Chondrocyte (in vitro differentiated cells): ENCODE data around the gene POLD2. TPM values are rescaled to one million over a fixed set of nuclear protein-coding genes. Genes with fewer than 3 reads are reported as not detected.
A peak's percentile ranks its signal among the peaks of the same experiment; 100 is the strongest.

ENCODE experiments used
- DNase-seq: peaks from one replicate; pipeline ENCODE4 v3.0.0; 2021; ENCODE audit warnings: mixed read lengths, low spot score
- H3K27ac Mint-ChIP-seq: one replicate; pipeline ENCODE4 v1.8.0; 2021; ENCODE audit warnings: mild to moderate bottlenecking, moderate library complexity, mixed read lengths; ENCODE audit not compliant: unreplicated experiment
- H3K27me3 Mint-ChIP-seq: 2 replicates; pipeline ENCODE4 v1.8.0; 2021; ENCODE audit warnings: low read depth, mixed read lengths
- H3K36me3 Mint-ChIP-seq: 2 replicates; pipeline ENCODE4 v1.8.0; 2021; ENCODE audit warnings: low read depth, mixed read lengths
- H3K4me1 Mint-ChIP-seq: 2 replicates; pipeline ENCODE4 v1.8.0; 2021; ENCODE audit warnings: low read depth, mild to moderate bottlenecking, mixed read lengths
- H3K4me3 Mint-ChIP-seq: one replicate; pipeline ENCODE4 v1.8.0; 2021; ENCODE audit warnings: mild to moderate bottlenecking, moderate library complexity, mixed read lengths; ENCODE audit not compliant: unreplicated experiment
- H3K9me3 Mint-ChIP-seq: 2 replicates; pipeline ENCODE4 v1.8.0; 2021; ENCODE audit warnings: low read depth, mixed read lengths
- CTCF ChIP-seq: fragments of 200-600 bp; sonication (generic); IDR thresholded peaks from 2 replicates; pipeline ENCODE4 v1.5.0; 2021; ENCODE audit warnings: antibody characterized with exemption, mild to moderate bottlenecking, moderate library complexity
- total RNA-seq: library from RNA; stranded (reverse); gene quantifications from 3 replicates; pipeline ENCODE4 v1.2.1, GENCODE V29; 2021

POLD2 gene
- total RNA-seq, 1 donor from 2014 or later, result 49.2 TPM

DNA sequence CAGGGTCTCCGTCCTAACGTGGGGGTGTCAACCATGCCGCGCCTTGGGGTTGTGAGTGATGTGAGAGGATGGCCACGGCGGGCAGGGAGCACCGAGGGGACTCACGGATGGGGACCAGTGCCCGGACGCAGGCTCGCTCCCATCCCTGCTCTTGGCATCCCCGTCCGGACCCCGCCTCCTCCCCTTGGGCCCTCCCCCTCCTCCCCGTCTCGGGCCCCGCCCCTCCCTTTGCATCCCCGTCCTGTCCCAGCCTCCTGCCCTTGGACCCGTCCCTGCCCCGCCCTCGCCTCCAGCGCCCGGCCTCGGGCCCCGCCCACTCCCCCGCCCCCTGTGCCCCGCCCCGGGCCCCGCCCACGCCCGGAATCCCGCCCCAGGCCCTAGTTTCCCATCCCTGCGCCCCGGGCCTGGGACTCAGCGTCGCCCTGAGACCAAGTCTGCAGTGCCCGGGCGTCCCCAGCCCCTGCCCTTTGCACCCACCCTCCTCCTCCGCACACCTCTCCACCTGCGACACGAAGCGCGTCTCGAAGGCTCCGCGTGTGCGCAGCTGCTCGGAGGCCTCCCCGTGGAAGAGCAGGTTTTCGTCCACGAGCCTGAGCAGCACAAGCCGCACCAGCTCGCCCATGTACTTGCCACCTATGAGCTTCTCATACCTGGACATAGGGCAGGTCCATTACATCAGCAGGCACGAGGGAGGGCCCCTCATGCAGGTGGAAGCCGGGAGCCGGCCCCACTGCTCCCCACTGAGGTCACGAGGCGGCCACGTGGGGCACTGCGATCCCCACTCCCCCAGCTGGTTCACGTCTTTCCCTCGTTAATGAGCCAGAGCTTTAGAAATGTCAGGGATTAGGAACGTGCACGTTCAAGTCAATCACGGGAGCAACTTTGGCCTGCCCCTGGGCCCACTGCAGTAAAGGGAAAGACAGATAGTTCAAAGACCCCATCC, 22.9 kb upstream of the POLD2 start:
- H3K9me3 Mint-ChIP-seq, result no peaks in the 10 kb centered on the region
- no peak overlapping the region for H3K27ac Mint-ChIP-seq
- no peaks in the 10 kb centered on the region for H3K27me3 Mint-ChIP-seq
- H3K4me1 Mint-ChIP-seq, result no peaks in the 10 kb centered on the region
- no peak for TF ChIP-seq CTCF
- peak overlapping the region; percentile 62 for H3K4me3 Mint-ChIP-seq
- DNase-seq, result no peak
- H3K36me3 Mint-ChIP-seq, result no peaks in the 10 kb centered on the region

DNA sequence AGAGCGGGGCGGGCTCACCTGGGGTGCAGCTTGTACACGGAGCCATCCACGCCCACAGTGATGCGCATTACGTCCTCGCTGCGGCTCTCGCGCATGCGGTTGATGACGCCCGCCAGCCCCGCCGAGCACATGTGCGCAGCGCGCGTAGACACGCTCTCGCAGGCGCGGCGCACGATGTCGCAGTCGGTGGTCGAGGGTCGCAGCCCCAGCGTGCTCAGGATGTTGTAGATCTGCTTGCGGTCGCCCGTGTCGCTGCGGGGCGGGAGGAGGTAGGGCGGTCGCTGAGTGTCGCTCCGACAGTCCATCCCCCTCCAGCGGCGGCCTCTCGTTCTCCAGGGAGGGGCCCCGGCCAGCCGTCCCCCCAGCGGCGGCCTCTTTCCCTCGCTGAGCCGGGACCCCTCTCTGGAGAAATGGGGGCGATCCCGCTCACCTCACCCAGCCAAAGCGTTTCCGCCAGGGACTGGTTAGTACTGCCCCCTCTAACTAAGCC, 22.2 kb upstream of the POLD2 start:
- Mint-ChIP-seq H3K27me3 (no peaks in the 10 kb centered on the region), H3K4me1 (no peaks in the 10 kb centered on the region), H3K36me3 (no peaks in the 10 kb centered on the region), H3K4me3 (peak overlapping the region; percentile 62), H3K27ac (no peak overlapping the region), H3K9me3 (no peaks in the 10 kb centered on the region)
- no peak for DNase-seq
- peak; percentile 24 for TF ChIP-seq CTCF

DNA sequence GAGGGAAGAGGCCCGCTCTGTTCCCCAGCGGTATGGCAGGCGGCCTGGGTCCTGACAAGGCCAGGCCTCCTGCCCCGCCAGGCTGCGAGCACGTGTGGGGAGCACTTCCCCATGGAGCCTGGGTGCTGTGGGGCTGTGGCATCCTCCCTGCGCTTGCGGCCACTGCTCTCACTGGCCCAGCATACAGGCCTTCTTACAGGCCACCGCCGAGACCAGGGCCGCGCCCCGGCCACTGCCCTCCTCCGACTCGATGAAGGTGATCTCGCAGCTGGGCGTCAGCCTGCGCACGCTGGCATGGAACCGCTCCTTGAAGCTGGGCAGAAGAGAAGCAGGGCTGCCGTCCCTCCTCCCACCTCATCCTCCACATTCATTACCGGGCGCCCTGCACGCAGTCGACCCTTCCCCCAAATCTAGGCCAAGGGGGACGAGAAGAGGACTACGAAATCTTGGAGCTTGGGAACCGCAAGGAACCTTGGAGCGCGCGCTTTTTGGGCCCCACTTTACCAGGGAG, 21.7 kb upstream of the POLD2 start:
- peak overlapping the region; percentile 62 for H3K4me3 Mint-ChIP-seq
- H3K27ac Mint-ChIP-seq, result no peak overlapping the region
- H3K9me3 Mint-ChIP-seq, result no peaks in the 10 kb centered on the region
- H3K27me3 Mint-ChIP-seq, result no peaks in the 10 kb centered on the region
- H3K4me1 Mint-ChIP-seq, result no peaks in the 10 kb centered on the region
- no peaks in the 10 kb centered on the region for H3K36me3 Mint-ChIP-seq
- no peak for TF ChIP-seq CTCF
- no peak for DNase-seq

DNA sequence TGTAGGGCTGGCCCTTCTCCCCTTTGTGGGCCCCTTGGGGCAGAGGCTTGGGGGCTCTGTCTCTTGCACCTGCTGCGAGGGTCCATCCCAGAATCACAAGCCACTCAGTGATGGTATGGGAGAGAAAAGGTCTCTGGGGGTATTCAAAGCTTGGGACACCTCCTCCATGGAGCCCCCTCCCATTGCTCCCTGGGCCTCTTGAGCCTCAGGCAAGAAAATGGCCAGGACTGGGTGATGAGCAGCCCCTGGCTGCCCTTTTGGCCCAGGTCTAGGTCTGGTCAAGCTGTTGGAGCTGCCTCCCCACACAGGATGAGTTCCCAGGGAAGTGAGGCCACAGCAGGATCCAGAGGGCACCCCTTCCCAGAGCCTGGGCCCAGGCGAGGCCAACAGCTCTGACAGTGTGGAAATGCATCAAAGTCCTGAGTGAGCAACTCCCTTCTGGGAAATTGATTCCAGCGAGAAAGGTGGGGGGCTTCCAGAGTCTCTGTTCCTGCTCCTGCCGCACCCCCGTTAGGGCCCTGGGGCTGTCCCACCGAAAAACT, 21.1 kb upstream of the POLD2 start:
- TF ChIP-seq CTCF, result no peak
- Mint-ChIP-seq H3K4me1 (no peaks in the 10 kb centered on the region), H3K27me3 (no peaks in the 10 kb centered on the region), H3K27ac (no peak overlapping the region), H3K36me3 (no peaks in the 10 kb centered on the region), H3K9me3 (no peaks in the 10 kb centered on the region), H3K4me3 (no peak overlapping the region)
- DNase-seq, result no peak

GRCh38 chr7:44143646-44144250, 20.4 kb upstream of the POLD2 start:
- Mint-ChIP-seq H3K4me3 (no peak overlapping the region), H3K27me3 (no peaks in the 10 kb centered on the region), H3K4me1 (no peaks in the 10 kb centered on the region), H3K27ac (no peak overlapping the region), H3K36me3 (no peaks in the 10 kb centered on the region), H3K9me3 (no peaks in the 10 kb centered on the region)
- no peak for TF ChIP-seq CTCF
- DNase-seq, result no peak
